Activated naive CD4-positive, alpha-beta T cell treated with anti-CD3 and anti-CD28 coated beads, Interleukin-2, amount 50 U/mL, for 72 hours (primary cell): Measurements from ENCODE around the gene KLB. TPM values are rescaled to one million over a fixed set of nuclear protein-coding genes. Genes with fewer than 3 reads are reported as not detected.
"Not testable (repeated sequence)": the region's sequence is repeated elsewhere in the genome, so short reads cannot be mapped to it uniquely, and the experiment has no call there.

Experiments used
- ATAC-seq, 2 donors: fragments of 150-1000 bp; cut with Tn5 transposase; 2 replicates each; pipeline ENCODE4 v1.10.0; 2021; ENCODE audit warnings: mild to moderate bottlenecking in 2 of 2, moderate library complexity in 2 of 2
- DNase-seq, 2 donors: peaks; one replicate each; pipeline ENCODE4 v3.0.0; 2021 to 2022; ENCODE audit warnings: low spot score in 2 of 2
- H3K27ac Mint-ChIP-seq, 2 donors: one replicate each; pipeline ENCODE4 v1.8.0; 2022; ENCODE audit warnings: mild to moderate bottlenecking in 2 of 2, mixed read lengths in 2 of 2
- H3K36me3 Mint-ChIP-seq, 2 donors: one replicate each; pipeline ENCODE4 v1.8.0; 2022; ENCODE audit warnings: mixed read lengths in 2 of 2
- H3K9me3 Mint-ChIP-seq, 2 donors: one replicate each; pipeline ENCODE4 v1.8.0; 2022; ENCODE audit warnings: mixed read lengths in 2 of 2
- total RNA-seq, 2 donors: library from RNA; stranded (reverse); gene quantifications; one replicate each; pipeline ENCODE4 v1.2.3, GENCODE V29; 2022

The KLB gene
- total RNA-seq, 2 donors from 2014 or later: not detected

DNA sequence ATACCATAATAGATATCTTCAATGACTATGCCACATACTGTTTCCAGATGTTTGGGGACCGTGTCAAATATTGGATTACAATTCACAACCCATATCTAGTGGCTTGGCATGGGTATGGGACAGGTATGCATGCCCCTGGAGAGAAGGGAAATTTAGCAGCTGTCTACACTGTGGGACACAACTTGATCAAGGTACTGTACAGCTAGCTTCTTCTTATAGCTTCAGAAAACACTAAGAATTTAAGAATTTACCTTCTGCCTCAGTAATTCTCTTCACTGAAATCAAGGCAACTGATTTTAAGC is 805 bp downstream of the KLB start:
- DNase-seq (no peak), ATAC-seq (no peak)
- no peaks in the 10 kb centered on the region for H3K36me3 Mint-ChIP-seq
- H3K27ac Mint-ChIP-seq: no peak overlapping the region
- H3K9me3 Mint-ChIP-seq: no peaks in the 10 kb centered on the region

DNA sequence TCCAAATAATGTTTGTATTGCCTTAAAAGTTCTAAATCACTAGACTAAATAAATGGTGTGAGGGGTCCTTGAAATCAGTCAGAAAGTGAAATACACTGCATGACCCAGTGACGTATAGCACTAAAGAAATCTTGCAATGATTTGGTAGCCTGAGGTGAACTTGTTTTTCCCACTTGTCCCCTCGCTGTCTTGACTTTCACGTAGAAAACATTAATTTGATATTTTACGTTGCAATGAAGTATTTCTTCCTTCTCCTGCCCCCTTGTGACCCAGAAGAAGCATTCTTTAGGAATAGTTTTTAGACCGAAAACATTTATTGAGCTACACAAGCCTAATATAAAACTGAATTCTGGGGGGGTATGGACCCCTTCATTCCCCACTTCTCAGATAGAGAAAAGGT is 3.7 kb downstream of the KLB start:
- DNase-seq (no peak), ATAC-seq (no peak)
- Mint-ChIP-seq H3K36me3 (no peaks in the 10 kb centered on the region), H3K9me3 (no peaks in the 10 kb centered on the region), H3K27ac (no peak overlapping the region)

DNA sequence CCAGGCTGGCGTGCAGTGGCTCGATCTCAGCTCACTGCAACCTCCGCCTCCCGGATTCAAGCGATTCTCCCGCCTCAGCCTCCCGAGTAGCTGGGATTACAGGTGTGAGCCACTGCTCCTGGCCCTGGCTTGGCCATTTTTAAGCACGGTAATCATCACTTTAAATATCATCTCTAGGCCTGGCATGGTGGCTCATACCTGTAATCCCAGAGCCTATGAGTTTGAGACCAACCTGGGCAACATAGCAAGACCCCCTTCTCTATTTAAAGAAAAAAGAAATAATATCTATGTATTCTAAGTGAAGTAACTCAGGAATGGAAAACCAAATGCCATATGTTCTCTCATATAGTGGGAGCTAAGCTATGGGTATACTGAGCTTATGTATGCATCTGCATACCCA is 4.8 kb downstream of the KLB start:
- ATAC-seq, H3K36me3 Mint-ChIP-seq, H3K9me3 Mint-ChIP-seq, H3K27ac Mint-ChIP-seq, DNase-seq: not testable (repeated sequence)

DNA sequence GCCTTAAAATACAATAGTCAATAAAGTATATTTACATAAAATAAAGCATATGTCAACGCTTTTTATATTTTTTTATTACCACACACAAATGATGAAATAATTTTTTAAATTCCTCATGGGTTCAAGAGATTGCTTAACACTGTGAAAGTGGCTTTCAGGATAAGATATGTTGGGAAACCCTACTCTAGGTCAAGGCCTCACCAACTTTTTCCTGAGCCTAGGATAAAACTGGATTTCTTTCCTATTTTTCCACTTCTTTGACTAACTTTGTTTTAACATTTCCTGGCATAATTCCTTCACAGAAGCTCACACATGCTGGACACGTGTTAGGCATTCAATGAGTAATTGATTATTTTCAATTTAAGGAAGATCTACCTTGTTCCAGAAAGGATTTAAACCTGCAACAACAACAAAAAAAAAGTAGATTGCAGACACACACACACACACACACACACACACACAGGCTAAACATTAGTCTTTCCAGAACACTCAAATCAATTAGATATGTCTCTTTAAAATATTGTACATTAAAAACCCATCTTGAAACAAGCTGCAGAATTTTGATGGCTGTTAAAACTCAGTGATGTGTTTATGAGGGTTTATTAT is 9.1 kb downstream of the KLB start:
- H3K9me3 Mint-ChIP-seq: no peaks in the 10 kb centered on the region
- DNase-seq (no peak), ATAC-seq (no peak)
- no peaks in the 10 kb centered on the region for H3K36me3 Mint-ChIP-seq
- no peak overlapping the region for H3K27ac Mint-ChIP-seq

DNA sequence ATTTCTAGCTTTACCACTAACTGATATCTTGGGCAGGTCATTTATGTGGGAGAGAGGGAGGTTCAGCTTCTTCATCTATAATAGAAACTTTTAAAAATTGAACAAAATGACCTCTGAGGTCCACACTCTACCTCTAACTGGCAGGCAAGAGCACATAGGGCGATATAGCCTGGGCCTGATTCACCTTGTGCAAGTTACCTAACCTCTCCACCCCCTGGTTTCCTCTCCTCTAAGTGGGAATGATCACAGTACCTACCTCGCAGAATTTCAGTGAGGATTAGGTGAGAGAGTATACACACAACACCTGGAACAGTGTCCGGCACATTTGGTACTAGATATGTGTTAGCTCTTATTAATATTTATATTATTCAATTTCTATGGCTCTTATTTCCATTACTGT is 15.5 kb downstream of the KLB start:
- no peak overlapping the region for H3K27ac Mint-ChIP-seq
- no peaks in the 10 kb centered on the region for H3K9me3 Mint-ChIP-seq
- H3K36me3 Mint-ChIP-seq: no peaks in the 10 kb centered on the region
- no peak for ATAC-seq
- no peak for DNase-seq

DNA sequence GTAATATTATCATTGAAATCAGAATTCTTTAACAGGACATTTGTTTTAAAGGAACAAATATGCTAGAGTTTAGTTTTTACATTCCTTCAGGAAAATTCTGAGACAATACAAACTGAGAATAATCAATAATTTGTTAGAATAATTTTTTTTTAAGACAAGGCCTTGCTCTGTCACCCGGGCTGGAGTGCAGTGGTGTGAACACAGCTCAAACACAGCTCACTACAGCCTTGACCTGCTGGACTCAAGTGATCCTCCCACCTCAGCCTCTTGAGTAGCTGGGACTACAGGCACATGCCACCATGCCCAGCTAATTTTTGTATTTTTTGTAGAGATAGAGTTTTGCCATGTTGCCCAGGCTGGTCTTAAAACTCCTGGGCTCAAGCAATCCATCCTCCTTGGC is 18.6 kb downstream of the KLB start:
- H3K27ac Mint-ChIP-seq, H3K9me3 Mint-ChIP-seq, ATAC-seq, DNase-seq, H3K36me3 Mint-ChIP-seq: not testable (repeated sequence)

DNA sequence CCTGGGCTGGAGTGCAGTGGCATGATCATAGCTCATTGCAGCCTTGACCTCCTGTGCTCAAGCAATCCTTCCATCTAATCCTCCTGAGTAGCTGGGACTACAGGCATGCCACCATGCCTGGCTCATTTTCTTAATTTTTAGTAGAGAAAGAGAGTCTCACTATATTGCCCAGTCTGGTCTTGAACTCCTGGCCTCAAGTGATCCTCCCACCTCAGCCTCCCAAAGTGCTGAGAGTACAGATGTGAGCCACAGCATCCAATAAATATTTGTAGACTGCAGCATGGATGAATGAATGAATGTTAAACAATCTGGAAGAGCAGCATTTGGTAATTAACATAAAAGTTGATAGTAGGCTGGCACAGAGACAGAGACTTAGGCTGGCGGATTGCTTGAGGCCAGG is 20.0 kb downstream of the KLB start:
- Mint-ChIP-seq H3K36me3 (no peaks in the 10 kb centered on the region), H3K27ac (no peak overlapping the region), H3K9me3 (no peaks in the 10 kb centered on the region)
- DNase-seq (no peak), ATAC-seq (no peak)

DNA sequence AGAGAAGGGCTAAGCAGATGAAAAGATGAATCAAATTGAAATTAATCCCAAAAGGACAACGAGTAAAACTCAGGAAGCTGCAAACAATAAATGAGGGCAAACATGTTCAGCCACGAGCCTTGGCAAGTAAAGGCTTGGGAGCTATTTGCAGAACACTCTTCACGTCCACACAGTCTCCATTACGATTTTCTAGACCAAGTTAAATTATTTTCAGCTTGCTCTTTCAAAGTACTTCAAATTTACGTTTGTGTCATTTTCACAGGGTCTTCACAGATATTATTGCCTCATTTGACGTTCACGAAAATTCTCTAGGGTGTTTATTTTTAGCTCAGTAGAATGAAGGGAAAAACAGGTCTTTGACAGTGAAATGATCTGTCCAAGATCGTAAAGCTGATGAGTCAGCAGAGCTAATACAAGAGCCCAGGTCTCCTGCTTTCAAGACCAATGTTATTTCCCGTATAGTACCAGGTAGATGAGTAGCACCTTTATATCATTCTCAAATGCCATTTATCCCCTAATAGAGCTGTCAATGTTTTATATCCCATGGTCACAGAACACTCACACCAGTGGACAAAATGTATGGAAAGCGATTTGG is 20.9 kb downstream of the KLB start:
- no peak for ATAC-seq
- DNase-seq: no peak
- Mint-ChIP-seq H3K9me3 (no peaks in the 10 kb centered on the region), H3K27ac (no peak overlapping the region), H3K36me3 (no peaks in the 10 kb centered on the region)

DNA sequence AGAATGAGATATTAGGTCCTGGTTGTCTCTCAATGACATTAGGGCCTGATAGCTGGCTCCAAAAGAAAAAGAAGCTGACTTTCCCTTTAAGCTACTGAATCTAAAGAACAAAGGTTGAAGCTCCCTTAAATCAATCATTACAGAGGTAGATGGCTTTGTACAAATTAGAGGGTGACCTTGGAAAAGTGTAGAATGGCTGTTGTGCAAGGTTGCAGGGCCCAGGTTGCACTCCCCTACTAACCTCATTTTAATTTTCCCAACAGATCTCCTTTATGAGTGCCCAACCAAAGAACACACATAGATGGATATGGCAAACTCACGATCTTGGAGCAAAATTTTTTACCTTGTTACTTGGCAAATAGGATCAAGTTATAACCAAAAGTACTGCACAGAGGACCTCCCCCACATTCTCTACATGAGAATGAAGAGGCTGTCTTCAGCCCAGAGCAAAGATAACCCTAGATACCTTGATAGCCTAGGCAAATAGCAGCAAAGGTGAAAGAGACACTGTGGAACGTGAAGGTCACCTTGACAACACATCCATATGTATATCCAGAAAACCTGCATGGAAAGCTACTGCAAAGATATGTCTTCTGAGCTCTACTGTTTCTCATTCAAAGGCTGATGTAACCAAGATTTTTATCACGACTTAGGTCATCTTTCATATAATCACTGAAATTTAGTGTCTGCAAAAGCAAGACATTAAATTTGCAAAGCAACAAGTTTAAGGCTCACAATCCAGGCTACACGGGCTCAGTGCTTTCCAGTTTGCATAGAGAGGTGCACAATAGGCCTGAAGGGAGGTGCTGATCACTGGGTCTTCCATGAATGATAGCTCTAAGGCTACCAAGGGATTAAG is 23.0 kb downstream of the KLB start:
- Mint-ChIP-seq H3K36me3 (no peaks in the 10 kb centered on the region), H3K27ac (no peak overlapping the region)

DNA sequence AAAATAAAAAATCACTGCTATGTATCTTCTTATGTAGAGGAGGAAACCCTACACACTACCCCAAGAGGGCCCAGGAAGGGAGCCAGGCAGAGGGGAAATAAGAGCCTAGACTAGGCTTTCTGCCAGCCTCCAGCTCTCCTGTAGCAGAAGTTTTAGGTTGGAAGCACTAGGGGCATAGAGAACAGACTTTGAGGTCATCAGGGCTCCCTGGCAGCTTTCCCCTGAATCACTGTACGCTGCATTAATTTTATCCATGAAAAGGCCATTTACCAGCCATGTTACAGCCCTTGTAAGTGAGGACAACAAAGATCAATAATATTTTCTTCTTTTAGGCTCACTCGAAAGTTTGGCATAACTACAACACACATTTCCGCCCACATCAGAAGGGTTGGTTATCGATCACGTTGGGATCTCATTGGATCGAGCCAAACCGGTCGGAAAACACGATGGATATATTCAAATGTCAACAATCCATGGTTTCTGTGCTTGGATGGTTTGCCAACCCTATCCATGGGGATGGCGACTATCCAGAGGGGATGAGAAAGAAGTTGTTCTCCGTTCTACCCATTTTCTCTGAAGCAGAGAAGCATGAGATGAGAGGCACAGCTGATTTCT is 27.3 kb downstream of the KLB start:
- no peaks in the 10 kb centered on the region for H3K36me3 Mint-ChIP-seq
- no peak for ATAC-seq
- H3K27ac Mint-ChIP-seq: no peak overlapping the region
- H3K9me3 Mint-ChIP-seq: no peaks in the 10 kb centered on the region
- no peak for DNase-seq

More for the DNA sequence above, 23.0 kb downstream of the KLB start:
- ATAC-seq: no peak
- DNase-seq: no peak
- no peaks in the 10 kb centered on the region for H3K9me3 Mint-ChIP-seq

DNA sequence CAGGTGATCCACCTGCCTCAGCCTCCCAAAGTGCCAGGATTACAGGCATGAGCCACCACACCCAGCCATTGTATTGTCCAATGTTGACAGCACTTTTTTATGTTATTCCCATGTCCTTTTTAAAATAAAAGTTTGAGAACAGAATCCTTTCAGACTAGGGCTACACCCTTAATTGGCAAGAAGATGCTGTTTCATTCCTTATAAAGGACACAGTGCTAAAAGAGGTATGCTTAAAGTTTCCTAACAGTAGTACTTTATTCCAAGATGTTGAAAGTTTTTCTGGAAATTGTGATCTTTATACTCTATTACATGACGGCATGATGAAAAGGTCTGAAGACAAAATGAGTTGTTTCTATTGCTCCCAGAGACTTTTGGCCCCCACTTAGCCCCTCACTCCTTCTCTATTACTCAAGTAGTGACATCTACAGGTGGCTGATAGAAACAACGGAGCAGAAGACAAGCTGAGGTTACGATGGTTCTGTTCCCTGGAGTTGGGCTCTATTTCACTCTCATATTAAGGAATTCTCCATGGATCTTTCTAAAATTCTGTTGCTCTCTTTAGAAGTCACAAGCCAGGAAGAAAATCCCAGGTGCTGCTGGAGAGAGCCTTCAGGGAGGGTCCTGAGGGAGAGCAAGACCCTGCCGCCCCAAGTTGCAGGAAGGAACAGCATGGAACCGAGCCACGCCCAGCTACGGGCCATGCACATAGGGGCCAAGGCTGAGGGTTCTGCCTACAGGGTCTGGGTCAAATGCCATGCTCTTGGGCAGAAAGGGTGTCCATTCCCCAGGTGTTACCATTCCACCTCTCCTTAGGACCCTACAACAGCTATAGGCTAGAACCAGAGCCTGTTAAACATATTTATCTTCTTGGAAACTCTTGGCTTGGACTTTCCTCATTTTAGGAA is 29.2 kb downstream of the KLB start:
- Mint-ChIP-seq H3K36me3 (no peaks in the 10 kb centered on the region), H3K9me3 (no peaks in the 10 kb centered on the region), H3K27ac (no peak overlapping the region)
- DNase-seq (no peak), ATAC-seq (no peak)

DNA sequence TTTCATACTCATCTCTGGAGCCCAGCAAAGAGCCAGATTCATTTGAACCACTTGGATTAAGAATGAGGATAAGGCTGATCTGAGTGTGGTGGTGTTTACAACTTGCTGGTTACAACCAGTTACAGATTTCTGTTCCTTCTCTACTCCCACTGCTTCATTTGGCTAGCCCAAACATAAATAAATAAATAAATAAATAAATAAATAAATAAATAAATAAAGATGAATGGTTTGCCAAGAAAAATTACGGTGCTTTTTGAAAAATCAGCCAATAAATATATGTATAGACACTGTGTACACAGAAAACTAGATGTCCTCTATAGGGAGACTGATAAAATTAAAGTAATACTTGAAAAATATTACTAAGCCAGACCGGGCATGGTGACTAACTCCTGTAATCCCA is 34.9 kb downstream of the KLB start:
- H3K27ac Mint-ChIP-seq: no peak overlapping the region
- DNase-seq: no peak
- ATAC-seq: peak; percentile 33 to 57
- no peaks in the 10 kb centered on the region for H3K36me3 Mint-ChIP-seq
- no peaks in the 10 kb centered on the region for H3K9me3 Mint-ChIP-seq

DNA sequence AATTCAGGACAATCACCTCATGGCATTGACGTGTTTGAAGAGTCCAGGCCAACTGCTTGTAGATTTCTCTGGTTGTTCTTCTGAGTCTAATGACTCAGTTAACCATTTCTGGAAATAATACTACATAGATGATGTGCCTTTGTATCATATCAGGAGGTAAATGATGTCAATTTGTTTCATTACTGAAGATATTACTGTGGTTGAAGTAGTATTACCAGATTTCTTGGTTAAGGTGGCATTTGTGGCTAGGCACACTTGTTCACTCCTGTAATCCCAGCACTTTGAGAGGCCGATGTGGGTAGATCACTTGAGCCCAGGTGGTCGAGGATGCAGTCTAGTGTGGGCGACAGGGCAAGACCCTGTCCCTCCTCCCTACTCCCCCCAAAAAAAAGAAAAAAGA is 36.3 kb downstream of the KLB start:
- H3K27ac Mint-ChIP-seq: no peak overlapping the region
- no peak for DNase-seq
- H3K36me3 Mint-ChIP-seq: no peaks in the 10 kb centered on the region

DNA sequence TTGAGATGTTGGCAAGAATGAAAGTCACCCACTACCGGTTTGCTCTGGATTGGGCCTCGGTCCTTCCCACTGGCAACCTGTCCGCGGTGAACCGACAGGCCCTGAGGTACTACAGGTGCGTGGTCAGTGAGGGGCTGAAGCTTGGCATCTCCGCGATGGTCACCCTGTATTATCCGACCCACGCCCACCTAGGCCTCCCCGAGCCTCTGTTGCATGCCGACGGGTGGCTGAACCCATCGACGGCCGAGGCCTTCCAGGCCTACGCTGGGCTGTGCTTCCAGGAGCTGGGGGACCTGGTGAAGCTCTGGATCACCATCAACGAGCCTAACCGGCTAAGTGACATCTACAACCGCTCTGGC is 39.7 kb downstream of the KLB start:
- peak overlapping the region in 1 of 2 donors; percentile 35 for H3K27ac Mint-ChIP-seq

More for the DNA sequence above, 36.3 kb downstream of the KLB start:
- no peaks in the 10 kb centered on the region for H3K9me3 Mint-ChIP-seq
- ATAC-seq: peak; percentile 38 to 65

DNA sequence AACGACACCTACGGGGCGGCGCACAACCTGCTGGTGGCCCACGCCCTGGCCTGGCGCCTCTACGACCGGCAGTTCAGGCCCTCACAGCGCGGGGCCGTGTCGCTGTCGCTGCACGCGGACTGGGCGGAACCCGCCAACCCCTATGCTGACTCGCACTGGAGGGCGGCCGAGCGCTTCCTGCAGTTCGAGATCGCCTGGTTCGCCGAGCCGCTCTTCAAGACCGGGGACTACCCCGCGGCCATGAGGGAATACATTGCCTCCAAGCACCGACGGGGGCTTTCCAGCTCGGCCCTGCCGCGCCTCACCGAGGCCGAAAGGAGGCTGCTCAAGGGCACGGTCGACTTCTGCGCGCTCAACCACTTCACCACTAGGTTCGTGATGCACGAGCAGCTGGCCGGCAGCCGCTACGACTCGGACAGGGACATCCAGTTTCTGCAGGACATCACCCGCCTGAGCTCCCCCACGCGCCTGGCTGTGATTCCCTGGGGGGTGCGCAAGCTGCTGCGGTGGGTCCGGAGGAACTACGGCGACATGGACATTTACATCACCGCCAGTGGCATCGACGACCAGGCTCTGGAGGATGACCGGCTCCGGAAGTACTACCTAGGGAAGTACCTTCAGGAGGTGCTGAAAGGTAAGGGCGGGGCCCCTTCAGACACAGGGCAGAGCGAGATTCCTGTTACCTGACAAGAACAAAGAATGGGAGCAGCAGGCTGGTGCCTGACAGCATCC is 40.3 kb downstream of the KLB start:
- ATAC-seq: peak; percentile 45 to 84
- peak; percentile 24 to 64 for DNase-seq
- Mint-ChIP-seq H3K9me3 (no peaks in the 10 kb centered on the region), H3K27ac (peak overlapping the region in 1 of 2 donors; percentile 35), H3K36me3 (peaks cover 4% of the 10 kb centered on the region in 2 donors)

More for the DNA sequence above, 39.7 kb downstream of the KLB start:
- no peaks in the 10 kb centered on the region for H3K9me3 Mint-ChIP-seq
- DNase-seq: no peak
- no peak for ATAC-seq
- H3K36me3 Mint-ChIP-seq: no peaks in the 10 kb centered on the region

DNA sequence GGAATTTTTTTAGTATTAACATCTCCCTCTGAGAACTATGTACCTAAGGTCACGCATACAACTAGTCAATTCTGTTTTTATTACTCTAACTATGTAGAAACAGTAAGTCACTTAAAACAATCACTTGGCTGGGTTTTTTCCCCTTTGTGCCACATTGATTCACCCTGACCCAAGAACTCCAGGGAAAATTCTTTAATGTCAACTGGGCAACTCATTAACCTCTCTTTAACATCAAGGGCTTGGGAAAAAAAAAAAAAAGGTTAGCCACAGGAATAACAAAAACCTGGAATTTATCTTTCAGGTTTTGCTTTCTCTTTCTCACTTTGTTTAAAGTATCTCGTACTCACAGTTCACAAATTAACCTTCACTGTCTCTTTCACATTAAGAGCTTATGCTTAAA is 43.9 kb downstream of the KLB start:
- no peak for DNase-seq
- no peaks in the 10 kb centered on the region for H3K9me3 Mint-ChIP-seq
- ATAC-seq: no peak
- H3K27ac Mint-ChIP-seq: peak overlapping the region in 1 of 2 donors; percentile 78
- peaks cover 27 to 38% of the 10 kb centered on the region in 2 donors for H3K36me3 Mint-ChIP-seq
